DOHH2 (cell line): ENCODE results near the gene PTPRQ.

Source experiments
- H3F3A ChIP-seq: fragments of 200-600 bp; sonication (generic), shearing (Covaris generic); 2 replicates; pipeline ENCODE4 v1.6.0; 2016; ENCODE audit warnings: antibody characterized with exemption, mild to moderate bottlenecking; ENCODE audit not compliant: control insufficient read depth, insufficient read depth
- H3K27ac ChIP-seq: fragments of 200-600 bp; sonication (generic); 2 replicates; pipeline ENCODE4 v1.5.1; 2014; ENCODE audit warnings: low read depth, mild to moderate bottlenecking, low read length, moderate library complexity
- H3K27me3 ChIP-seq: fragments of 200-600 bp; sonication (generic); 2 replicates; pipeline ENCODE4 v1.6.1; 2014; ENCODE audit warnings: mild to moderate bottlenecking, low read length, mixed read lengths; ENCODE audit not compliant: control insufficient read depth
- H3K36me3 ChIP-seq: fragments of 200-600 bp; sonication (generic); 2 replicates; pipeline ENCODE4 v1.6.1; 2014; ENCODE audit warnings: mild to moderate bottlenecking, low read length, moderate library complexity, mixed read lengths; ENCODE audit not compliant: control insufficient read depth
- H3K4me1 ChIP-seq: fragments of 200-600 bp; sonication (generic); 2 replicates; pipeline ENCODE4 v1.6.1; 2014; ENCODE audit warnings: mild to moderate bottlenecking, low read length, mixed read lengths; ENCODE audit not compliant: control insufficient read depth
- H3K4me2 ChIP-seq: fragments of 200-600 bp; sonication (generic); 2 replicates; pipeline ENCODE4 v1.6.0; 2014; ENCODE audit warnings: mild to moderate bottlenecking, low read length, moderate library complexity
- H3K4me3 ChIP-seq: fragments of 200-600 bp; sonication (generic); 2 replicates; pipeline ENCODE4 v1.5.1; 2014; ENCODE audit warnings: mild to moderate bottlenecking, low read length, mixed read lengths
- H3K79me2 ChIP-seq: fragments of 200-600 bp; sonication (generic); 2 replicates; pipeline ENCODE4 v1.6.1; 2014; ENCODE audit warnings: mild to moderate bottlenecking, low read length, mixed read lengths; ENCODE audit not compliant: control insufficient read depth
- H3K9me2 ChIP-seq: fragments of 200-600 bp; sonication (generic); replicated peaks from 2 replicates; pipeline ENCODE4 v1.6.1; 2014; ENCODE audit warnings: mild to moderate bottlenecking, low read length, mixed read lengths; ENCODE audit not compliant: control insufficient read depth
- H3K9me3 ChIP-seq: fragments of 200-600 bp; sonication (generic); 2 replicates; pipeline ENCODE4 v1.6.1; 2014; ENCODE audit warnings: antibody characterized with exemption, low read length, mixed read lengths; ENCODE audit not compliant: control insufficient read depth, insufficient read depth
- H4K20me1 ChIP-seq: fragments of 200-600 bp; sonication (generic); 2 replicates; pipeline ENCODE4 v1.6.0; 2014; ENCODE audit warnings: low read depth, mild to moderate bottlenecking, antibody characterized with exemption, low read length, moderate library complexity; ENCODE audit not compliant: control insufficient read depth, insufficient read depth
- EZH2phosphoT487 ChIP-seq: fragments of 200-600 bp; sonication (generic); IDR thresholded peaks from 2 replicates; pipeline ENCODE4 v1.6.1; 2017; ENCODE audit warnings: borderline replicate concordance, mild to moderate bottlenecking, antibody characterized with exemption, low read length, moderate library complexity, mixed read lengths
- TF ChIP-seq, protein P1 (sequence below): fragments of 200-600 bp; sonication (generic); IDR thresholded peaks from one replicate; pipeline ENCODE4 v1.5.1; 2014; ENCODE audit warnings: antibody characterized with exemption, mild to moderate bottlenecking, low read depth, low read length; ENCODE audit not compliant: poor library complexity, severe bottlenecking

The PTPRQ gene

DNA sequence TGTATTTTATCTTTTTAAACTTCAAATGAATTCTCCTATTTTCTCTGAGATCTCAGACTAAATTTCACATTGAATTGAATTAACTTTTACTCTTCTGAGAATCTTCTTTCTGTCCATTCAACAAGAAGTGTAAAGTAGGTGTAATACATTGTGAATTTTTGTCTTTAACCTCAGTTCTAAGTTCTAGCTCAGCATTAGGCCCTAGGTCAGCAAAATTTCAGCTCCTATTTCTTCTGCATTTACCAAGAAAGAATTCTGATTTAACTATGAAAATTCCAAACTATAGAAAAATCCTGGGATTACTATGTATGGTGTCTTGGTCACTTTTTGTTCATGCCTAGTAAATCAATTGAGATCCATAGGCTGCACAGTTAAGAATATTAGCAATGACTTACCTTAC lies 152.5 kb downstream of the PTPRQ start:
- Histone ChIP-seq H3K9me2 (no peaks in the 10 kb centered on the region), H3K79me2 (no peaks in the 10 kb centered on the region), H3K27me3 (no peaks in the 10 kb centered on the region), H3K9me3 (no peaks in the 10 kb centered on the region), H3K36me3 (no peaks in the 10 kb centered on the region; the same call in 1 of the 2 replicates), H3K4me3 (no peak overlapping the region), H3K27ac (no peak overlapping the region), H3K4me2 (no peak overlapping the region), H3K4me1 (peaks cover 15% of the 10 kb centered on the region), H4K20me1 (no peaks in the 10 kb centered on the region), H3F3A (no peaks in the 10 kb centered on the region)
- TF ChIP-seq, protein P1, sequence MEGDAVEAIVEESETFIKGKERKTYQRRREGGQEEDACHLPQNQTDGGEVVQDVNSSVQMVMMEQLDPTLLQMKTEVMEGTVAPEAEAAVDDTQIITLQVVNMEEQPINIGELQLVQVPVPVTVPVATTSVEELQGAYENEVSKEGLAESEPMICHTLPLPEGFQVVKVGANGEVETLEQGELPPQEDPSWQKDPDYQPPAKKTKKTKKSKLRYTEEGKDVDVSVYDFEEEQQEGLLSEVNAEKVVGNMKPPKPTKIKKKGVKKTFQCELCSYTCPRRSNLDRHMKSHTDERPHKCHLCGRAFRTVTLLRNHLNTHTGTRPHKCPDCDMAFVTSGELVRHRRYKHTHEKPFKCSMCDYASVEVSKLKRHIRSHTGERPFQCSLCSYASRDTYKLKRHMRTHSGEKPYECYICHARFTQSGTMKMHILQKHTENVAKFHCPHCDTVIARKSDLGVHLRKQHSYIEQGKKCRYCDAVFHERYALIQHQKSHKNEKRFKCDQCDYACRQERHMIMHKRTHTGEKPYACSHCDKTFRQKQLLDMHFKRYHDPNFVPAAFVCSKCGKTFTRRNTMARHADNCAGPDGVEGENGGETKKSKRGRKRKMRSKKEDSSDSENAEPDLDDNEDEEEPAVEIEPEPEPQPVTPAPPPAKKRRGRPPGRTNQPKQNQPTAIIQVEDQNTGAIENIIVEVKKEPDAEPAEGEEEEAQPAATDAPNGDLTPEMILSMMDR: no peak
- TF ChIP-seq EZH2phosphoT487: no peak

DNA sequence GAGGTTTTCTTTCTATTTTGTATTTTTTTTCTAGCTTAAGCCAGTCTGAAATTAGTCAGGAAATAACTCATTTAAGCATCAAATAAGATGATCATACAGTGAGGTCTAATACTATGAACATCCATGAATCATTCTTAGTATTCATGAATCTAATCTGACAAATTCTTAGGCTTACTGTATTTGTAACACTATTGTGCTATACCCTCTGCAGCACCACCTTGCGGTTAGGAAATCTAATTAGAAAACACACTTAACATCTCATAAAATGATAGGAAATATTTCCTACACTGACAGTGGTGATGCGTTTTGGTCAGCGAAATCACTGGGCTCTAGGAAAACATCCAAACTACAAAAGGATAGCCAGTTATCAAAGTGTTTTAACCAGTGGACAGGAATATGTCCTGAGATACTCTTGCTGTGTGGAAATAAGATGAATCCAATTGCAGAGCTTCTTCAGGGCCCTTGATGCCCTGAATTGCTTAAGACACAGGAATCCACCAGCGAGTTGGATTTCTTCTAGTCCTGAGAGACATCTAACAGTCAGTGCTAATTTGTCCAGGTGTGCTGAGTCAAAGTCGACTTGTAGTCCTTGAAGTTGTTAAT lies 154.1 kb downstream of the PTPRQ start:
- no peak overlapping the region for H3K27ac ChIP-seq
- H3K9me3 ChIP-seq: no peaks in the 10 kb centered on the region
- no peaks in the 10 kb centered on the region; the same call in 1 of the 2 replicates for H3K36me3 ChIP-seq
- no peaks in the 10 kb centered on the region for H3K9me2 ChIP-seq
- no peak overlapping the region for H3K4me2 ChIP-seq
- H3F3A ChIP-seq: no peaks in the 10 kb centered on the region
- no peaks in the 10 kb centered on the region for H3K79me2 ChIP-seq
- TF ChIP-seq, protein P1: peak; percentile 57
- TF ChIP-seq EZH2phosphoT487: no peak
- H3K27me3 ChIP-seq: no peaks in the 10 kb centered on the region
- H3K4me3 ChIP-seq: no peak overlapping the region
- H3K4me1 ChIP-seq: peaks cover 15% of the 10 kb centered on the region
- no peaks in the 10 kb centered on the region for H4K20me1 ChIP-seq

DNA sequence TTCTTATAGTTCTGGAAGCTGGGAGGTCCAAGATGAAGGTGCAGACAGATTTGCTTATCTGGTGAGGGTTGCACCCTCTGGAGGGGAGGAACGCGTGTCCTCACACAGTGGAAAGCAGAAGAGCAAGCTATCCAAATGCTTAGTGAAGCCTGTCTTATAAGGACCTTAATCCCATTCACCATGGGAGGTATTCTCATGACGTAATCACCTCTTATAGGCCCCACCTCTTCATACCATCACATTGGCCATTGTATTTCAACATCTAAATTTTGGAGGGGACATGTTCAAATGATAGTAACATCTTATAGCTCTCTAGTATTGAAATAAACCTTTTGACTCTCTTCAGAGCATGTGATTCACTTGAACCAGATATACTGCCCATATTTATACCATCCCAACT lies 158.4 kb downstream of the PTPRQ start:
- Histone ChIP-seq H3K9me2 (no peaks in the 10 kb centered on the region), H3K27me3 (no peaks in the 10 kb centered on the region), H4K20me1 (no peaks in the 10 kb centered on the region), H3K36me3 (no peaks in the 10 kb centered on the region; the same call in 1 of the 2 replicates), H3K79me2 (no peaks in the 10 kb centered on the region), H3K27ac (no peak overlapping the region), H3F3A (no peaks in the 10 kb centered on the region), H3K4me3 (no peak overlapping the region), H3K4me1 (peaks cover 9% of the 10 kb centered on the region), H3K4me2 (no peak overlapping the region), H3K9me3 (no peaks in the 10 kb centered on the region)
- TF ChIP-seq, protein P1: no peak
- TF ChIP-seq EZH2phosphoT487: no peak
